ENCODE results near the gene ARID1B. TPM values are rescaled to one million over a fixed set of nuclear protein-coding genes. Genes with fewer than 3 reads are reported as not detected.

ARID1B gene
- total RNA-seq, 1 donor from 2014 or later, result 75.4 TPM

DNA sequence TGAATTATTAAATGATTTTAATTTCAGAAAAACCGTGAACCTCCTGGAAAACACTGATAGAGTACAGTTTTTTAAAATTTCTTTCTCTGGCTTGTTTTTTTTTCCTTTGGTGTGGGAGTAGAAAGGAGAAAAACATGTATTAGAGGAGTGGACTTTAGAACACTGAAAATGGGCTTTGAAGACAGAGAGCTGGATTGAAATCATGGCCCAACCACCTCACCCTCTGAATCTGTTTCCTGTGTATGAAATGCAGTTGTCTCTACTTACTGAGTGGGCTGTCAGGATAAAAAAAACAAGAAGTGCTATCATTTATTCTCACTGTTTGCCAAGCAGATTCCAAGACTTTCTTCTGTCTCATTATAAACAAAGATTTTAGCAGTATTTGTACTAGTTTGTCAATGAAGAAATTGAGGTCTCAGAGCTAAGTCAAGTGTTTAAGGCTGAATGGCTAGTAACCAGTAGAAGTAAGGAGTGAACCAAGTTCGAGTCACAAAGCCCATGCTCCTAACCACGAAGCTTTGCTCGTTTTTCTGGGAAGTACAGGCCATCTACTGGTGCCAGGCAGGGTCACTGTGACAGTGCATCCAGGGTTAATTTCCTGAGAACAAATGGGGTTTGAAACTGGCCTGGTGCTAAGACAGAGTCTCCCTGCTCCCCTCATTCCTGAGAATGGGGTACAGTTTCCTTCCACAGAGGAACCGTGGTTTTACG is 289.8 kb downstream of the ARID1B start:
- Mint-ChIP-seq H3K27me3 (ENCODE audit: low read depth, unreplicated experiment) (no peaks in the 10 kb centered on the region), H3K9me3 (ENCODE audit: unreplicated experiment) (no peaks in the 10 kb centered on the region), H3K4me3 (ENCODE audit: unreplicated experiment) (no peak overlapping the region), H3K27ac (ENCODE audit: unreplicated experiment) (peak overlapping the region; percentile 51), H3K4me1 (ENCODE audit: low read depth, unreplicated experiment) (peaks cover 46% of the 10 kb centered on the region), H3K36me3 (ENCODE audit: low read depth, unreplicated experiment) (peaks cover 2% of the 10 kb centered on the region)
- Histone ChIP-seq H3K27ac (ENCODE audit: low read depth, low read length) (no peak overlapping the region), H3K4me2 (ENCODE audit: low read length) (no peak overlapping the region), H2AFZ (ENCODE audit: low read depth, low read length) (no peak overlapping the region), H4K20me1 (ENCODE audit: insufficient read depth, low read length) (peaks cover 52% of the 10 kb centered on the region), H3K9ac (ENCODE audit: low read length) (no peak overlapping the region), H3K27me3 (ENCODE audit: insufficient read depth, low read length) (no peaks in the 10 kb centered on the region), H3K36me3 (ENCODE audit: insufficient read depth, low read length) (no peaks in the 10 kb centered on the region), H3K9me3 (ENCODE audit: insufficient read depth, low read depth, low read length) (no peaks in the 10 kb centered on the region), H3K4me3 (ENCODE audit: insufficient read depth, low read depth, low read length) (no peak overlapping the region), H3K79me2 (ENCODE audit: insufficient read depth, low read length) (peaks cover 33% of the 10 kb centered on the region), H3K4me1 (ENCODE audit: insufficient read depth, low read length) (peaks cover 7% of the 10 kb centered on the region)
- DNase-seq (ENCODE audit: low read depth) (no peak), FAIRE-seq (no peak)
- no peak for TF ChIP-seq EZH2 (IDR thresholded peaks at IDR 0.05; ENCODE audit: insufficient read depth, low read length)
- TF ChIP-seq, protein P1, sequence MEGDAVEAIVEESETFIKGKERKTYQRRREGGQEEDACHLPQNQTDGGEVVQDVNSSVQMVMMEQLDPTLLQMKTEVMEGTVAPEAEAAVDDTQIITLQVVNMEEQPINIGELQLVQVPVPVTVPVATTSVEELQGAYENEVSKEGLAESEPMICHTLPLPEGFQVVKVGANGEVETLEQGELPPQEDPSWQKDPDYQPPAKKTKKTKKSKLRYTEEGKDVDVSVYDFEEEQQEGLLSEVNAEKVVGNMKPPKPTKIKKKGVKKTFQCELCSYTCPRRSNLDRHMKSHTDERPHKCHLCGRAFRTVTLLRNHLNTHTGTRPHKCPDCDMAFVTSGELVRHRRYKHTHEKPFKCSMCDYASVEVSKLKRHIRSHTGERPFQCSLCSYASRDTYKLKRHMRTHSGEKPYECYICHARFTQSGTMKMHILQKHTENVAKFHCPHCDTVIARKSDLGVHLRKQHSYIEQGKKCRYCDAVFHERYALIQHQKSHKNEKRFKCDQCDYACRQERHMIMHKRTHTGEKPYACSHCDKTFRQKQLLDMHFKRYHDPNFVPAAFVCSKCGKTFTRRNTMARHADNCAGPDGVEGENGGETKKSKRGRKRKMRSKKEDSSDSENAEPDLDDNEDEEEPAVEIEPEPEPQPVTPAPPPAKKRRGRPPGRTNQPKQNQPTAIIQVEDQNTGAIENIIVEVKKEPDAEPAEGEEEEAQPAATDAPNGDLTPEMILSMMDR (IDR thresholded peaks at IDR 0.05; ENCODE audit: insufficient read depth, low read depth, low read length), result no peak

DNA sequence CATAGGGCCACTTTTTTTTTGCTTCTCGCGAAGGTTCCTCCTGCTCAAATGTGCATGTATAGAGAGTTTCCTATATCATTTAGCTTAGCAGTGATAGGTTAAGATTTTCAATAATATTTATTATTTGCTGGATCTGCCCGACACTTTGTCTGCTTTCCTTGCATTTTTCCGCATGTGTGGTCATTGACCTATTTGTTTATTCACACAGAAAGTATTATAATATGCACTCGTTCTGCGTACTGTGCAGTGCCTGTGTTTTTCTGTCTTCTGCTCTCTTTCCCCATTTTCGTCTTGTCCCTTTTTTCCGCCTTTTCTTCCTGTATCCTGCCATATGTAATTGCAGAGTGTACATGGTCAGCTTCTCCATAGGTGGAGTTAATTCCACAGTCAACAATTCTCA is 290.3 kb downstream of the ARID1B start:
- DNase-seq (ENCODE audit: low read depth) (no peak), FAIRE-seq (no peak)
- H3K4me2 ChIP-seq (ENCODE audit: low read length), result no peak overlapping the region
- no peak overlapping the region for H3K27ac Mint-ChIP-seq (ENCODE audit: unreplicated experiment)
- H3K36me3 ChIP-seq (ENCODE audit: insufficient read depth, low read length), result no peaks in the 10 kb centered on the region
- H3K27me3 Mint-ChIP-seq (ENCODE audit: low read depth, unreplicated experiment), result no peaks in the 10 kb centered on the region
- H3K27me3 ChIP-seq (ENCODE audit: insufficient read depth, low read length), result no peaks in the 10 kb centered on the region
- H2AFZ ChIP-seq (ENCODE audit: low read depth, low read length), result no peak overlapping the region
- H3K9me3 Mint-ChIP-seq (ENCODE audit: unreplicated experiment), result no peaks in the 10 kb centered on the region
- peaks cover 46% of the 10 kb centered on the region for H3K4me1 Mint-ChIP-seq (ENCODE audit: low read depth, unreplicated experiment)
- no peak overlapping the region for H3K4me3 ChIP-seq (ENCODE audit: insufficient read depth, low read depth, low read length)
- H3K4me3 Mint-ChIP-seq (ENCODE audit: unreplicated experiment), result no peak overlapping the region
- H3K9ac ChIP-seq (ENCODE audit: low read length), result no peak overlapping the region
- peaks cover 52% of the 10 kb centered on the region for H4K20me1 ChIP-seq (ENCODE audit: insufficient read depth, low read length)
- H3K9me3 ChIP-seq (ENCODE audit: insufficient read depth, low read depth, low read length), result no peaks in the 10 kb centered on the region
- H3K36me3 Mint-ChIP-seq (ENCODE audit: low read depth, unreplicated experiment), result peaks cover 2% of the 10 kb centered on the region
- peaks cover 7% of the 10 kb centered on the region for H3K4me1 ChIP-seq (ENCODE audit: insufficient read depth, low read length)
- TF ChIP-seq EZH2 (IDR thresholded peaks at IDR 0.05; ENCODE audit: insufficient read depth, low read length), result no peak
- TF ChIP-seq, protein P1 (IDR thresholded peaks at IDR 0.05; ENCODE audit: insufficient read depth, low read depth, low read length), result no peak
- H3K79me2 ChIP-seq (ENCODE audit: insufficient read depth, low read length), result peaks cover 33% of the 10 kb centered on the region
- no peak overlapping the region for H3K27ac ChIP-seq (ENCODE audit: low read depth, low read length)

DNA sequence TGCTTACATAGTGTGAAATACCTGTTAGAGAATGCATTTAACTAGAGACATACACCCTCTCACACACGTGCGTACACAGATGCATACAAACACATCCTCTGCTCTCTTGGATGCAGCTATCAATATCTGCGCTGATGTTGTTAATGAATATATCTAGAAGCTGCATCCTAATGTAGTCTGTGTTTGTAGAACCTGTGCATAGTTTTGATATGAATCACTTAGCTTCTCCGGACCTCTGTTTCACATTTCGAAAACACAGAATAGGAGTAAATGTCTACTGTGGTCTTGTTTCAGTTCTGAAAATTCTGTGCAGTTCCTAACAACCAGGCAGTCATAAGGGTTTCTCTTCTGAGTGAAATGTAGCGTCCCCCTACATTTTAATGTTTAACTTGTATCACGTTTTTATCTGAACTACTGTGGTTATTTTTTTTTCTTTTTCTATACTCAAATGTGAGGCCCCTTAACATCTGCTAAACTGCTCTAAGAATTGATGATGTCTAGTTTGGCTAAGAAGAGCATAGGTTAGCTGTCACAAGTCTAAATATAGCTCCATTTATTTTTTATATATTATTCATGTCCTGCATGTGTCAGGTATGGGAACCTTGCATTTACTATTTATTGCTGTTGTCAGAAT is 291.6 kb downstream of the ARID1B start:
- Mint-ChIP-seq H3K4me3 (ENCODE audit: unreplicated experiment) (no peak overlapping the region), H3K27ac (ENCODE audit: unreplicated experiment) (peak overlapping the region; percentile 4), H3K4me1 (ENCODE audit: low read depth, unreplicated experiment) (peaks cover 37% of the 10 kb centered on the region), H3K27me3 (ENCODE audit: low read depth, unreplicated experiment) (no peaks in the 10 kb centered on the region), H3K36me3 (ENCODE audit: low read depth, unreplicated experiment) (peaks cover 2% of the 10 kb centered on the region), H3K9me3 (ENCODE audit: unreplicated experiment) (no peaks in the 10 kb centered on the region)
- H3K4me1 ChIP-seq (ENCODE audit: insufficient read depth, low read length), result peaks cover 7% of the 10 kb centered on the region
- no peak overlapping the region for H3K9ac ChIP-seq (ENCODE audit: low read length)
- no peak overlapping the region for H3K4me3 ChIP-seq (ENCODE audit: insufficient read depth, low read depth, low read length)
- H3K36me3 ChIP-seq (ENCODE audit: insufficient read depth, low read length), result no peaks in the 10 kb centered on the region
- TF ChIP-seq, protein P1 (IDR thresholded peaks at IDR 0.05; ENCODE audit: insufficient read depth, low read depth, low read length), result no peak
- TF ChIP-seq EZH2 (IDR thresholded peaks at IDR 0.05; ENCODE audit: insufficient read depth, low read length), result no peak
- FAIRE-seq, result no peak
- no peaks in the 10 kb centered on the region for H3K9me3 ChIP-seq (ENCODE audit: insufficient read depth, low read depth, low read length)
- H3K27me3 ChIP-seq (ENCODE audit: insufficient read depth, low read length), result no peaks in the 10 kb centered on the region
- H2AFZ ChIP-seq (ENCODE audit: low read depth, low read length), result no peak overlapping the region
- peak overlapping the region; percentile 57 for H3K4me2 ChIP-seq (ENCODE audit: low read length)
- DNase-seq (ENCODE audit: low read depth), result peak; percentile 48
- H3K79me2 ChIP-seq (ENCODE audit: insufficient read depth, low read length), result peaks cover 38% of the 10 kb centered on the region
- H3K27ac ChIP-seq (ENCODE audit: low read depth, low read length), result no peak overlapping the region
- peaks cover 50% of the 10 kb centered on the region for H4K20me1 ChIP-seq (ENCODE audit: insufficient read depth, low read length)

Data from astrocyte (in vitro differentiated cells and primary cell).